ENCODE results near the gene PALLD. TPM values are rescaled to one million over a fixed set of nuclear protein-coding genes. Genes with fewer than 3 reads are reported as not detected.
A peak's percentile ranks its signal among the peaks of the same experiment; 100 is the strongest.

The PALLD gene
- total RNA-seq, 4 donors from 2014 or later, result 1,036 to 2,270 (median 2,202) TPM

DNA sequence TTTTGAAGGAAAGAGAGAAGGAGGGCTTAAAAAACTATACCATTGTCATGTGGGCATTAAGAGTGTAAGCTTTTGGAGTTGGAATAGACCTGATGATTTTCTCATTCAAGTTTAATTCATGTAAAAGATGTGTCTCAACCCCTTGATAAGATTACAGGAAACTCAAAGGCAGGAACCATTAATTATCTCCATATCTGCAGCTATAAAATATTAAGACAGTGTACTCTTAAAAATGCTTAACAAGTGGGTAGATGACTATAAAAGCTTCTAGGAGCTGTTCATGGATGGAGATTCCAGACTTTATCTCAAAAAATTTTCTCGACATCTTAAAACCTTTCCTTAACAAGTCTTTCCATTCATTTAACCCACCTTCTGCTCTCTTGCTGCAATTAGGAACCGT lies 208.3 kb downstream of the PALLD start:
- Histone ChIP-seq H3K27me3 (no peaks in the 10 kb centered on the region), H3K36me3 (no peaks in the 10 kb centered on the region), H3K9me3 (no peaks in the 10 kb centered on the region), H3K4me3 (no peak overlapping the region), H3K4me1 (peaks cover 0 to under 1% (median under 1%) of the 10 kb centered on the region in 3 donors), H3K27ac (no peak overlapping the region)
- TF ChIP-seq, protein P1, sequence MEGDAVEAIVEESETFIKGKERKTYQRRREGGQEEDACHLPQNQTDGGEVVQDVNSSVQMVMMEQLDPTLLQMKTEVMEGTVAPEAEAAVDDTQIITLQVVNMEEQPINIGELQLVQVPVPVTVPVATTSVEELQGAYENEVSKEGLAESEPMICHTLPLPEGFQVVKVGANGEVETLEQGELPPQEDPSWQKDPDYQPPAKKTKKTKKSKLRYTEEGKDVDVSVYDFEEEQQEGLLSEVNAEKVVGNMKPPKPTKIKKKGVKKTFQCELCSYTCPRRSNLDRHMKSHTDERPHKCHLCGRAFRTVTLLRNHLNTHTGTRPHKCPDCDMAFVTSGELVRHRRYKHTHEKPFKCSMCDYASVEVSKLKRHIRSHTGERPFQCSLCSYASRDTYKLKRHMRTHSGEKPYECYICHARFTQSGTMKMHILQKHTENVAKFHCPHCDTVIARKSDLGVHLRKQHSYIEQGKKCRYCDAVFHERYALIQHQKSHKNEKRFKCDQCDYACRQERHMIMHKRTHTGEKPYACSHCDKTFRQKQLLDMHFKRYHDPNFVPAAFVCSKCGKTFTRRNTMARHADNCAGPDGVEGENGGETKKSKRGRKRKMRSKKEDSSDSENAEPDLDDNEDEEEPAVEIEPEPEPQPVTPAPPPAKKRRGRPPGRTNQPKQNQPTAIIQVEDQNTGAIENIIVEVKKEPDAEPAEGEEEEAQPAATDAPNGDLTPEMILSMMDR (IDR thresholded peaks at IDR 0.05), result no peak
- no peak for TF ChIP-seq POLR2A (IDR thresholded peaks at IDR 0.05)
- ATAC-seq, result no peak
- 49 to 74% methylated on average over 2 of the region's 2 CpGs for WGBS, 2 donors (ENCODE audit: low coverage in 1 of 2)

DNA sequence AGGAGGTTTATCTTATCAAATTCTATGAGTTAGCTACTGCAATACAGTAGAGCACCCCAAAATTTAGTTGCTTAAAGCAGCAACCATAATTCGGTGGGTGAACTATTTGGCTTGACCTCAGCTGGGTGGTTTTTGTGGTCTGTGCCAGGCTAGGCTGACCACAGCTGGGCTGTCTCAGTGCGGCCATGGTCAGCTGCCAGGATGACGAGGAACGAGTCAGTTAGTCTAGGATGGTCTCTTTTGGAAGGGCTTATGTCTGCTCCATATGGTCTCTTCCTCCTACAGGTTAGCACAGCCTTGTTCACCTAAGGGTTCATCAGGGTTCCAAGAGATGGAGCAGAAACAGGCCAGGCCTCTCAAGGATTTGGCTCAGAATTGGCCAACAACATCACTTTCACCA lies 210.4 kb downstream of the PALLD start:
- ATAC-seq, result no peak
- Histone ChIP-seq H3K4me3 (no peak overlapping the region), H3K27me3 (no peaks in the 10 kb centered on the region), H3K9me3 (no peaks in the 10 kb centered on the region), H3K27ac (no peak overlapping the region), H3K36me3 (no peaks in the 10 kb centered on the region), H3K4me1 (peaks cover 12 to 22% (median 18%) of the 10 kb centered on the region in 3 donors)
- TF ChIP-seq POLR2AphosphoS5 (IDR thresholded peaks at IDR 0.05), result no peak
- TF ChIP-seq EP300 (IDR thresholded peaks at IDR 0.05), result no peak
- TF ChIP-seq, protein P1 (IDR thresholded peaks at IDR 0.05), result no peak
- TF ChIP-seq POLR2A (IDR thresholded peaks at IDR 0.05), result no peak
- 76 to 83% methylated on average over 1 to 3 of the region's 4 CpGs for WGBS, 2 donors (ENCODE audit: low coverage in 1 of 2)

DNA sequence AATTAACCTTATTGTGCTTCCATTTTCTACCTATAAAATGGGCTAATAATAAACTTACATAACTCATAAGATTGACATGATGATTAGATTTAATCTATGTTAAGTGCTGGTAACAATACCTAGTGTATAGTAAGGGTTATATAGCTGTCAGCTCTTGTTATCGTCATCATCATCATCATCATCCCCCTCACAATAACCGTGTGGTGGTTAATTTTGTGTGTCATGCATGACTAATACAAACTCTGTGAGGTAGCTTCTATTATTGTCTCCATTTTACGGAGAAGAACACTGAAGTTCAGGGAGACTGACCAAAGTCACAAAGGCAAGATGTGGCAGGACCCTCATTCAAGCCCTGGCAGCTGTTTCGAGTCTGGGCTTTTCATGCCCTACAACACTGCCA lies 211.3 kb downstream of the PALLD start:
- H3K36me3 ChIP-seq, result no peaks in the 10 kb centered on the region
- H3K4me3 ChIP-seq, result no peak overlapping the region
- 74 to 76% methylated on average over 3 to 4 of the region's 4 CpGs for whole genome bisulfite sequencing, 2 donors (ENCODE audit: low coverage in 1 of 2)
- peaks cover 12 to 26% (median 23%) of the 10 kb centered on the region in 3 donors for H3K4me1 ChIP-seq
- no peaks in the 10 kb centered on the region for H3K9me3 ChIP-seq
- no peaks in the 10 kb centered on the region for H3K27me3 ChIP-seq
- no peak for ATAC-seq
- no peak overlapping the region for H3K27ac ChIP-seq
- TF ChIP-seq POLR2A (IDR thresholded peaks at IDR 0.05) (no peak), POLR2AphosphoS5 (IDR thresholded peaks at IDR 0.05) (no peak), EP300 (IDR thresholded peaks at IDR 0.05) (no peak)
- TF ChIP-seq, protein P1 (IDR thresholded peaks at IDR 0.05), result no peak

DNA sequence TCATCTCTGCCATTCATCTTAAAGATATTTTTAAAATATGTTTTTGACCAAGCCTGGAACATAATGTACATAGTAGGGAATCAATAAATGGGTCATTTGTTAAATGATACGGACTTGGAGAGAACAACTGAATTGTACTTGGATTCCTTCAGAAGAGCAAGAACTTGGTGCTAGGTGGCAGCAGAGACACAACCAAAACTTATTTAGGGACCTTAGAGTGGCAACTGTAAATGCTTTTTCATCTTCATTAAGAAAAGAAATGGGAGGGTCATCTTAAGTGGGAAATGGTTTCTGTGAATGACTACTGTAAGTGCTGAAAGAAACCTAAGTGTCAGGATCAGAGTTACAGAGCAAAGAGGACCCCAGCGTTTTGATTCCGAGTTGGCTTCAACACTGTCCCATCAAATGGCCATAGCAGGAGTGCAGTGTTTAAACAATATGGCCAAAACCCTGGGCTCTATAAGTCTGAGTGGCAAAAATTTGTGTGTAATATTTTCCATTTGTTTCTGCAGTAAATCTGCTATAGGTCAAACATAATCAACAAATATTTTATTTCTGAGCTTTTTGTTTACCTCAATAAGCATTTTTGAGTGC lies 213.6 kb downstream of the PALLD start:
- WGBS, 2 donors (ENCODE audit: low coverage in 1 of 2), result 37 to 46% methylated on average over 3 of the region's 3 CpGs
- Histone ChIP-seq H3K4me1 (peaks cover 12 to 26% (median 23%) of the 10 kb centered on the region in 3 donors), H3K27ac (peak overlapping the region; percentile 77 to 90 (median 82)), H3K4me3 (no peak overlapping the region), H3K9me3 (no peaks in the 10 kb centered on the region), H3K36me3 (no peaks in the 10 kb centered on the region), H3K27me3 (no peaks in the 10 kb centered on the region)
- TF ChIP-seq POLR2A (IDR thresholded peaks at IDR 0.05) (no peak), EP300 (IDR thresholded peaks at IDR 0.05) (no peak), POLR2AphosphoS5 (IDR thresholded peaks at IDR 0.05) (no peak)
- TF ChIP-seq, protein P1 (IDR thresholded peaks at IDR 0.05), result peak; percentile 42 to 80 (median 73)
- peak; percentile 59 for ATAC-seq

Data from gastroesophageal sphincter (tissue), 4 donors.